ENCODE measurements around the gene C11orf54. TPM values are rescaled to one million over a fixed set of nuclear protein-coding genes. Genes with fewer than 3 reads are reported as not detected.

Gene C11orf54
- total RNA-seq, 4 donors from 2014 or later = 33.8 to 81.4 (median 45.4) TPM

DNA sequence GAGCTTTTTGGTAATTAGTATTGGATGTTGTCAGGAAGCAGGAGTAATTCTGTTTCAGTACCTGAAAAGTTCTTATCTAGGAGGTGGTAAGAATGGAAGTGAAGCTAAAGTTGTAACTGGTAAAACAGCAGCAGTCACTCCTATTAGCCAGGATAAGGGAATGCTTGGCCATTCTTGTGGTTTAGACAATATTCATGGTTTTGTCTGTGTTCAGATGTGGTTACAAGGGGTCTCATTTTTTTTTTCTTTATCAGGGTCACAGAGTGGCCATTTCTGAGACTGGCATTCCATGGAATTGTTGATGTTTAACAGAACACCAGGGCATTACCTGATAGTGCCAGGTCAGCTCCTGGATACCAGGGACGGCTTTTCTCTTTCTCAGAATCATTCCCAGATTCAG is 24.0 kb upstream of the C11orf54 start:
- peaks cover 0 to 59% of the 10 kb centered on the region in 2 donors for H3K36me3 ChIP-seq
- ATAC-seq = no peak
- H3K4me1 ChIP-seq = no peaks in the 10 kb centered on the region
- no peak overlapping the region for H3K4me3 ChIP-seq
- TF ChIP-seq, protein P1, sequence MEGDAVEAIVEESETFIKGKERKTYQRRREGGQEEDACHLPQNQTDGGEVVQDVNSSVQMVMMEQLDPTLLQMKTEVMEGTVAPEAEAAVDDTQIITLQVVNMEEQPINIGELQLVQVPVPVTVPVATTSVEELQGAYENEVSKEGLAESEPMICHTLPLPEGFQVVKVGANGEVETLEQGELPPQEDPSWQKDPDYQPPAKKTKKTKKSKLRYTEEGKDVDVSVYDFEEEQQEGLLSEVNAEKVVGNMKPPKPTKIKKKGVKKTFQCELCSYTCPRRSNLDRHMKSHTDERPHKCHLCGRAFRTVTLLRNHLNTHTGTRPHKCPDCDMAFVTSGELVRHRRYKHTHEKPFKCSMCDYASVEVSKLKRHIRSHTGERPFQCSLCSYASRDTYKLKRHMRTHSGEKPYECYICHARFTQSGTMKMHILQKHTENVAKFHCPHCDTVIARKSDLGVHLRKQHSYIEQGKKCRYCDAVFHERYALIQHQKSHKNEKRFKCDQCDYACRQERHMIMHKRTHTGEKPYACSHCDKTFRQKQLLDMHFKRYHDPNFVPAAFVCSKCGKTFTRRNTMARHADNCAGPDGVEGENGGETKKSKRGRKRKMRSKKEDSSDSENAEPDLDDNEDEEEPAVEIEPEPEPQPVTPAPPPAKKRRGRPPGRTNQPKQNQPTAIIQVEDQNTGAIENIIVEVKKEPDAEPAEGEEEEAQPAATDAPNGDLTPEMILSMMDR (IDR thresholded peaks at IDR 0.05) = no peak
- TF ChIP-seq POLR2AphosphoS5 (IDR thresholded peaks at IDR 0.05) = no peak
- no peak for TF ChIP-seq POLR2A (IDR thresholded peaks at IDR 0.05)
- no peak for TF ChIP-seq EP300 (IDR thresholded peaks at IDR 0.05)
- H3K27me3 ChIP-seq = no peaks in the 10 kb centered on the region
- 71% methylated on average over 1 of the region's 1 CpG; no CpG with 5 or more reads in 1 of the 2 donors for WGBS, 2 donors (ENCODE audit: low coverage in 1 of 2)
- no peak overlapping the region for H3K27ac ChIP-seq
- H3K9me3 ChIP-seq = no peaks in the 10 kb centered on the region

DNA sequence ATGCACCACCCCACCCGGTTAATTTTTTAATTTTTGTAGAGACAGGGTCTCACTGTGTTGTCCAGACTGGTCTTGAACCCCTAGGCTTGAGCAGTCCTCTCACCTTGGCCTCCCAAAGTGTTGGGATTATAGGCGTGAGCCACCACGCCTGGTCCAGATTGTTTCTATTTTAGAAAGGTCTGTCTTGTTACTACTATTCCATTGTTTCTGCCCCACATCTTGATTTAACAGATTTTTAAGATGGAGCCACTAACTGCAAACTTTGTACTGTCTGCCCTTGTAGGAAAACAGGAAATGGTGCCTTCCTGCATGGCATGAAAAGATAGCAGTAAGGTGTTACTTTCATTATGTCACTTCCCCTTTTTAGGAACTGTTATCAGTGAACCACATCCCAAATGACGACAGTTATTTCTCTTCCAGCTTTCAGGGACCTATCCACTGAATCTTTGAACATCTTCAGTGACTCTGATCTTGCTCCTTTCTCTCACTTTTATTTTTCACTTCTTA is 23.4 kb upstream of the C11orf54 start:
- 71 to 88% methylated on average over 3 to 4 of the region's 4 CpGs for WGBS, 2 donors (ENCODE audit: low coverage in 1 of 2)
- no peak for ATAC-seq
- TF ChIP-seq POLR2A (IDR thresholded peaks at IDR 0.05) (no peak), EP300 (IDR thresholded peaks at IDR 0.05) (no peak)
- TF ChIP-seq, protein P1 (IDR thresholded peaks at IDR 0.05) = no peak
- Histone ChIP-seq H3K9me3 (no peaks in the 10 kb centered on the region), H3K4me1 (no peaks in the 10 kb centered on the region), H3K36me3 (peaks cover 0 to 64% of the 10 kb centered on the region in 2 donors), H3K4me3 (no peak overlapping the region), H3K27ac (no peak overlapping the region), H3K27me3 (no peaks in the 10 kb centered on the region)

DNA sequence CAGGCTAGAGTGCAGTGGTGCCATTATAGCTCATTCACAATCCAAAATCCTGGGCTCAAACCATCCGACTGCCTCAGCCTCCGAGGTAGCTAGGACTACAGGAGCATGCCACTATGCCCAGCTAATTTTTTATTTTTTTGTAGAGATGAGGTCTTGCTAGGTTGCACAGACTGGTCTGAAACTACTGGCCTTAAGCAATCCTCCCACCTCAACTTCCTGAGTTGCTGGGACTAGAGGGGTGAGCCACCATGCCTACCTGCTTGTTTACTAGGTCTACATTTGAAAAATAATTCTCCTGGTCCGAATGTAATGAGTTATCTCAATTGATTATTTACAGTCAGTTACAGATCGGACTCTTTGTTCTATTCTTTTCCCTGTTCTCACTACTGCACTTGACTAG is 22.2 kb upstream of the C11orf54 start:
- no peaks in the 10 kb centered on the region for H3K27me3 ChIP-seq
- no peak overlapping the region for H3K4me3 ChIP-seq
- no peaks in the 10 kb centered on the region for H3K4me1 ChIP-seq
- H3K27ac ChIP-seq = no peak overlapping the region
- ATAC-seq = no peak
- peaks cover 2 to 75% of the 10 kb centered on the region in 2 donors for H3K36me3 ChIP-seq
- 93% methylated on average over 4 of the region's 4 CpGs for WGBS, 2 donors (ENCODE audit: low coverage in 1 of 2)
- no peaks in the 10 kb centered on the region for H3K9me3 ChIP-seq
- TF ChIP-seq POLR2AphosphoS5 (IDR thresholded peaks at IDR 0.05) (no peak), EP300 (IDR thresholded peaks at IDR 0.05) (no peak), POLR2A (IDR thresholded peaks at IDR 0.05) (no peak)
- TF ChIP-seq, protein P1 (IDR thresholded peaks at IDR 0.05) = no peak

DNA sequence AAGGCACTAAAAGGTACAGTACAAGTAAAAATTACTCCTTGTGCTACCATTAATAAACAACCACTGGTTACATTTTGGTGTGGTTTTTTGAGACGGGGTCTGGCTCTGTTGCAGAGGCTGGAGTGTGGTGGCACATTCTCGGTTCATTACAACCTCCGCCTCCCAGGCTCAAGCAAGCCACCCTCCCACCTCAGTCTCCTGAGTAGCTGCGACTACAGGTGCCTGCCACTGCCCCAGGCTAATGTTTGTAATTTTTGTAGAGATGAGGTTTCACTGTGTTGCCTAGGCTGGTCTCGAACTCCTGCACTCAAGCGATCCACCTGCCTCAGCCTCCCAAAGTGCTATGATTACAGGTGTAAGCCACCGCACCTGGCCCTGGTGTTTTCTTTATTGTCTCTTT is 20.9 kb upstream of the C11orf54 start:
- no peaks in the 10 kb centered on the region for H3K4me1 ChIP-seq
- H3K27ac ChIP-seq = no peak overlapping the region
- WGBS, 2 donors (ENCODE audit: low coverage in 1 of 2) = 87 to 95% methylated on average over 3 to 5 of the region's 7 CpGs
- no peak overlapping the region for H3K4me3 ChIP-seq
- H3K36me3 ChIP-seq = peaks cover 2 to 73% of the 10 kb centered on the region in 2 donors
- TF ChIP-seq EP300 (IDR thresholded peaks at IDR 0.05) = no peak
- TF ChIP-seq POLR2A (IDR thresholded peaks at IDR 0.05) = no peak
- no peak for TF ChIP-seq POLR2AphosphoS5 (IDR thresholded peaks at IDR 0.05)
- TF ChIP-seq, protein P1 (IDR thresholded peaks at IDR 0.05) = no peak
- no peaks in the 10 kb centered on the region for H3K9me3 ChIP-seq
- ATAC-seq = no peak
- no peaks in the 10 kb centered on the region for H3K27me3 ChIP-seq

DNA sequence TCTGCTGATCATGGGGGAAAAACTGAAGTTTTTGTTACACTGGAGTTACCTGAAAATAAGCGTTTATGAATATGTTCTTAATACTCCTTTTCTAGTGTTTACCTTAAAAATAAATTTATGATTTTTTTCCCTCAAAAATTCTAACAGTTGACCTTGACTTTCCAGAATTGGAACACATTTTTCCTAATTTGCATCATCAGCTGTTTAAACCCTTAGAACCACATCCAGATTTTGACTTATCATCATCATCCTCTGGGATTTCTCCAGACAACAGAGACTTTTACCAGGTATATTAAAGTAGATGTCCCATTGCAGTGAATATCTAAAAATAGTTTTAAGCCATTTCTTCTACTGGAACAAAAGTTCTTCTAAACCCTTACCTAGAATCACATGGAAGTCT is 17.4 kb upstream of the C11orf54 start:
- no peaks in the 10 kb centered on the region for H3K4me1 ChIP-seq
- peaks cover 8 to 77% of the 10 kb centered on the region in 2 donors for H3K36me3 ChIP-seq
- H3K27me3 ChIP-seq = no peaks in the 10 kb centered on the region
- TF ChIP-seq EP300 (IDR thresholded peaks at IDR 0.05) (no peak), POLR2A (IDR thresholded peaks at IDR 0.05) (no peak), POLR2AphosphoS5 (IDR thresholded peaks at IDR 0.05) (no peak)
- TF ChIP-seq, protein P1 (IDR thresholded peaks at IDR 0.05) = no peak
- ATAC-seq = no peak
- WGBS, 2 donors (ENCODE audit: low coverage in 1 of 2) = 89 to 96% methylated on average over 1 of the region's 1 CpG
- no peak overlapping the region for H3K4me3 ChIP-seq
- H3K27ac ChIP-seq = no peak overlapping the region
- H3K9me3 ChIP-seq = no peaks in the 10 kb centered on the region
